Measurements from ENCODE around the gene ASGR2. TPM values are rescaled to one million over a fixed set of nuclear protein-coding genes. Genes with fewer than 3 reads are reported as not detected.
"Not testable (repeated sequence)": the region's sequence is repeated elsewhere in the genome, so short reads cannot be mapped to it uniquely, and the experiment has no call there.

ASGR2 gene, protein sequence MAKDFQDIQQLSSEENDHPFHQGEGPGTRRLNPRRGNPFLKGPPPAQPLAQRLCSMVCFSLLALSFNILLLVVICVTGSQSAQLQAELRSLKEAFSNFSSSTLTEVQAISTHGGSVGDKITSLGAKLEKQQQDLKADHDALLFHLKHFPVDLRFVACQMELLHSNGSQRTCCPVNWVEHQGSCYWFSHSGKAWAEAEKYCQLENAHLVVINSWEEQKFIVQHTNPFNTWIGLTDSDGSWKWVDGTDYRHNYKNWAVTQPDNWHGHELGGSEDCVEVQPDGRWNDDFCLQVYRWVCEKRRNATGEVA
- not detected for polyA plus RNA-seq (2013, experiment 1 of 2)
- polyA plus RNA-seq (2013, experiment 2 of 2): not detected

DNA sequence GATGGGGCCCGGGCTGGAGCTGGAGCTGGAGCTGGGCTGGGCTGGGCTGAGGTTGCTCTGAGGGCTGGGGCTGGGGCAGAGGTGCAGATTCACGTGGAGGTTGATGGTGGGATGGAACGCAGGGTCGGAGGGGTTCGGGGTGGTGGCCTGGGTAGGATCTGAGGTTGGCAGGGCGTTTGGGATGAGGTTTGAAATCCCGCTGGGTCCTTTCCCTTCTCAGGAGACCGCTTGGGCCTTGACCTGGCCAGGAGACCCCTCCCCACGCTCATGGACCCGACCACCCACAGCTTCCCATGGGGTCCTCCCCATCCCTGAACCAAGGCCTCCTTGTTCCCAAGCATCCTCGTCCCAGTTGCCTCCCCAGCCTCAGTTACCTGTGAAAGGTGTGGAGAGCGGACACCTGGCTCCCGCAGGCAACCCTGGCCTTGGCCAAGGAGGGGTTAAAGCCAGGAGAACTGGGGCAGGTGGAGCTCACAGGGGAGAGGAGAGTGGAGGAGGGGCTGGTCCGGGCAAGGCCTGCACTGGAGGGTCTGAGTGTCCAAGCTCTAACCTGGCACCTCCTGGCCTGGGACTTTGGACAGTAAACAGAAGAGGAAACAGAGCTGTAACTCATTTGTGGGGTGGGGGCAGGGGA is at the start of gene ASGR2:
Gene ASGR2, minus strand, starts transcription at position 582 of the 634 bp plus-strand sequence. CDS start 582 bp downstream, outside the sequence.
- no peak within 1 kb of the TSS for H3K27ac ChIP-seq (ENCODE audit: low read depth, low read length, severe bottlenecking)
- WGBS, 2 experiments (ENCODE audit: insufficient coverage in 2 of 2): 87 to 90% methylated on average over 9 to 11 of the region's 14 CpGs
- peaks cover 5% of the 10 kb centered on the region for H3K4me1 ChIP-seq (ENCODE audit: control insufficient read depth, insufficient read depth, low read length, poor library complexity, severe bottlenecking)
- no peak within 1 kb of the TSS for H3K4me3 ChIP-seq (ENCODE audit: extremely low read depth, insufficient read depth, low read length, poor library complexity, severe bottlenecking)
- no peaks in the 10 kb centered on the region for H3K36me3 ChIP-seq (ENCODE audit: control insufficient read depth, insufficient read depth, low read length)
- no peaks in the 10 kb centered on the region for H3K9me3 ChIP-seq (ENCODE audit: control insufficient read depth, low read length)

DNA sequence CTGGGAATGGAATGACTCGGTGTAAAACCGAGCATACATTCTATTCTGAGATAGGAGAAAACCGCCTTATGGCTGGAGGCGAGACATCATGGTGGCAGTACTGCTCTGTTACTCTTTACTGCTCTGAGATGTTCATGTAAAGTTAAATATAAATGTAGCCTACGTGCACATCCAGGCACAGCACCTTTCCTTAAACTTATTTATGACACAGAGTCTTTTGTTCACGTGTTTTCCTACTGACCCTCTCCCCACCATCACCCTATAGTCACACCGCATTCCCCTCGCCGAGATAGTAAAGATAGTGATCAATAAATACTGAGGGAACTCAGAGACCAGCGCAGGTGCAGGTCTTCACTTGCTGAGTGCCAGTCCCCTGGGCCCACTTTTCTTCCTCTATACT is 44.9 kb upstream of the ASGR2 start:
- not testable (repeated sequence) for H3K27ac ChIP-seq (ENCODE audit: low read depth, low read length, severe bottlenecking); H3K4me1 ChIP-seq (ENCODE audit: control insufficient read depth, insufficient read depth, low read length, poor library complexity, severe bottlenecking); H3K36me3 ChIP-seq (ENCODE audit: control insufficient read depth, insufficient read depth, low read length); H3K9me3 ChIP-seq (ENCODE audit: control insufficient read depth, low read length); H3K4me3 ChIP-seq (ENCODE audit: extremely low read depth, insufficient read depth, low read length, poor library complexity, severe bottlenecking)
- 79 to 83% methylated on average over 3 to 6 of the region's 10 CpGs for WGBS, 2 experiments (ENCODE audit: insufficient coverage in 2 of 2)

DNA sequence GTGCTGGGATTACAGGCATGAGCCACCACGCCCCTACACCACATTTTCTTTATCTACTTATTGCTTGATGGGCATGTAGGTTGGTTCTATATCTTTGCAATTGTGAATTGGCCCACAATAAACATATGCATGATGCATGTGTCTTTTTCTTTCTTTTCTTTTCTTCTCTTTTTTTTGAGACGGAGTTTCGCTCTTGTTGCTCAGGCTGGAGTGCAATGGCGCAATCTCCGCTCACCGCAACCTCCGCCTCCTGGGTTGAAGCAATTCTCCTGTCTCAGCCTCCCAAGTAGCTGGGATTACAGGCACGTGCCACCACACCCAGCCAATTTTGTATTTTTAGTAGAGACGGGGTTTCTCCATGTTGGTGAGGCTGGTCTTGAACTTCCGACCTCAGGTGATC is 43.8 kb upstream of the ASGR2 start:
- H3K4me3 ChIP-seq (ENCODE audit: extremely low read depth, insufficient read depth, low read length, poor library complexity, severe bottlenecking); H3K4me1 ChIP-seq (ENCODE audit: control insufficient read depth, insufficient read depth, low read length, poor library complexity, severe bottlenecking); H3K36me3 ChIP-seq (ENCODE audit: control insufficient read depth, insufficient read depth, low read length); H3K27ac ChIP-seq (ENCODE audit: low read depth, low read length, severe bottlenecking); H3K9me3 ChIP-seq (ENCODE audit: control insufficient read depth, low read length): not testable (repeated sequence)
- WGBS, 2 experiments (ENCODE audit: insufficient coverage in 2 of 2): 90 to 100% methylated on average over 6 to 9 of the region's 10 CpGs

DNA sequence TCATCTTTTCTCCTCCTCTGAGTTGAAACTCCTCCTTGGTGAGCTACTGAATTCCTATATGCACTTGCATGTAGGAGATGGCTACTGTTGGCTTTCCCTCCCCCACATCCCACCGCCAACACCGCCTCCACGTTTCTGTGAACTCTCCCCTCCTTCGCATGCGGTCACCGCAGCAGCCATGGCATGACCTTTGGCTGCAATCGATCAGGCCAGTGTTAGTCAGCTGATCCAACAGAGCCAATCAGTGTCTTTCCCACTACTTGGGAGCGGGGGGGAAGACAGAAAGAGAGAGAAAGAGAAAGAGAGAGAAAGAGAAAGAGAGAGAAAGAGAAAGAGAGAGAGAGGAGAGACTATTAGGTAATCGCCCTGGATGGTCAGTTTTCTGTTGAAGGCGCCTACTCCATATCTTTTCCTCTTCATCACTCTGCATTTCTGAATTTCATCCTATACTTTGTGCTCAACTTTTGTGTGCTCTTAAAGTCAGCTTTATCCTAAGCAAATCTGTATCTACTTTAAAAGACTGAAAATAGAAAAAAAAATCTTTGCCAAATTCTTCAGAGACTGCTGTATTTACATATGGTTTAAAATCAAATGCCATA is 41.8 kb upstream of the ASGR2 start:
- Histone ChIP-seq H3K27ac (ENCODE audit: low read depth, low read length, severe bottlenecking) (no peak overlapping the region), H3K4me1 (ENCODE audit: control insufficient read depth, insufficient read depth, low read length, poor library complexity, severe bottlenecking) (no peaks in the 10 kb centered on the region), H3K4me3 (ENCODE audit: extremely low read depth, insufficient read depth, low read length, poor library complexity, severe bottlenecking) (no peak overlapping the region), H3K9me3 (ENCODE audit: control insufficient read depth, low read length) (no peaks in the 10 kb centered on the region), H3K36me3 (ENCODE audit: control insufficient read depth, insufficient read depth, low read length) (no peaks in the 10 kb centered on the region)
- 74 to 92% methylated on average over 2 to 6 of the region's 10 CpGs for WGBS, 2 experiments (ENCODE audit: insufficient coverage in 2 of 2)

DNA sequence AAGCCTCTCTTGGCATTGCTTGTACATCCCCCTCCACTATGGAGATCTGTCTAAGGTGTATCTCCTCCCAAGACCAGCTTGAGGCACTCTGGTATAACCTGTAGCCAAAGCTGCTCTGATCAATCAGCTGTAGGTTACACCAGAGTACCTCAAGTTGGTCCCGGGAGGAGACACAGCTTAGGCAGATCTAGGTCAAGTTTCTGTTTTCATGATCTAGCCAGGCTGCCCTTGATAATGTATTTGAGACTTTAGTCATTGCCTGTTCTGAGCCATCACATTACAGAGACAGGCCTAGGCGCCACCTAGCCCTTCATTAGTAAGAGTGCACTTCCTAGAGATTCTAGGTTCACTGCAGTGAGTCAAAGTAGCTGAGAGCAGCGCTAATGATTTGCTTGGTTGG is 33.1 kb upstream of the ASGR2 start:
- Histone ChIP-seq H3K4me3 (ENCODE audit: extremely low read depth, insufficient read depth, low read length, poor library complexity, severe bottlenecking) (no peak overlapping the region), H3K9me3 (ENCODE audit: control insufficient read depth, low read length) (no peaks in the 10 kb centered on the region), H3K4me1 (ENCODE audit: control insufficient read depth, insufficient read depth, low read length, poor library complexity, severe bottlenecking) (peaks cover 3% of the 10 kb centered on the region), H3K27ac (ENCODE audit: low read depth, low read length, severe bottlenecking) (no peak overlapping the region), H3K36me3 (ENCODE audit: control insufficient read depth, insufficient read depth, low read length) (no peaks in the 10 kb centered on the region)
- 89 to 92% methylated on average over 1 to 2 of the region's 3 CpGs for WGBS, 2 experiments (ENCODE audit: insufficient coverage in 2 of 2)

DNA sequence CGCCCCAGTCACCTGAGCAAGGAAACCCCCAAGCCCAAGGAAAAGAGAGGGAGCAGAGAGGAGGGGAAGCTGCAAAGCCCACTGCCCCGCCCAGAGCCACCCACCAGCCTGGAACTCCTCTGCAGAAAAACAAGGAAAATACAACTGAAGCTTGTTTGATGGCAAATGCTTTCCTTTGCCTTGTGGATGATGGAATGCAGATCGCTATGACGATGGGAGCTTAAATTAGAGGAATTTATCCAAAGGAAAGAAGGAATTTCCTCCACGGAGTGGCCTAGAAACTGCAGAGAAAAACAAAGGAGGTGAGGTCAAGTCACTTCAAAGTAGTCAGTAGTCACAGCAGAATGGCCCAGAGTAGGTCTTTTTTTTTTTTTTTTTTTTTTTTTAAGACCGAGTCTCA is 31.5 kb upstream of the ASGR2 start:
- peaks cover 3% of the 10 kb centered on the region for H3K4me1 ChIP-seq (ENCODE audit: control insufficient read depth, insufficient read depth, low read length, poor library complexity, severe bottlenecking)
- H3K9me3 ChIP-seq (ENCODE audit: control insufficient read depth, low read length): no peaks in the 10 kb centered on the region
- peak overlapping the region; percentile 50 for H3K27ac ChIP-seq (ENCODE audit: low read depth, low read length, severe bottlenecking)
- no peak overlapping the region for H3K4me3 ChIP-seq (ENCODE audit: extremely low read depth, insufficient read depth, low read length, poor library complexity, severe bottlenecking)
- WGBS, 2 experiments (ENCODE audit: insufficient coverage in 2 of 2): 17 to 53% methylated on average over 3 to 4 of the region's 6 CpGs
- no peaks in the 10 kb centered on the region for H3K36me3 ChIP-seq (ENCODE audit: control insufficient read depth, insufficient read depth, low read length)

DNA sequence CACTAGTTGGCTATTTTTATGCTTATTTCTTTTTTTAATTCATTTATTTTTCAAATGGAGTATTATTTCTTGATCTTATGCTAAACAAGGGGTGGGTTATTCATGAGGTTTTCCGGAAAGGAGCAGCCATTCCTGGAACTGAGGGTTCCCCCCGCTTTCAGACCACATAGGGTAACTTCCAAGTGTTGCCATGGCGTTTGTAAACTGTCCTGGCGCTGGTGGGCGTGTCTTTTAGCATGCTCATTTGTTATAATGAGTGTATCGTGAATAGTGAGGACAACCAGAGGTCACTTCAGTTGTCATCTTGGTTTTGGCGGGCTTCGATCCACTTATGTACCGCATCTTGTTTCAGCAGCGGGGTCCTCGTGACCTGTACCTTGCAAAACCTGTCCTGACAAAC is 29.6 kb upstream of the ASGR2 start:
- H3K4me3 ChIP-seq (ENCODE audit: extremely low read depth, insufficient read depth, low read length, poor library complexity, severe bottlenecking): no peak overlapping the region
- H3K36me3 ChIP-seq (ENCODE audit: control insufficient read depth, insufficient read depth, low read length): no peaks in the 10 kb centered on the region
- H3K9me3 ChIP-seq (ENCODE audit: control insufficient read depth, low read length): no peaks in the 10 kb centered on the region
- H3K27ac ChIP-seq (ENCODE audit: low read depth, low read length, severe bottlenecking): no peak overlapping the region
- H3K4me1 ChIP-seq (ENCODE audit: control insufficient read depth, insufficient read depth, low read length, poor library complexity, severe bottlenecking): peaks cover 3% of the 10 kb centered on the region
- WGBS, 2 experiments (ENCODE audit: insufficient coverage in 2 of 2): 80 to 92% methylated on average over 6 to 11 of the region's 11 CpGs

DNA sequence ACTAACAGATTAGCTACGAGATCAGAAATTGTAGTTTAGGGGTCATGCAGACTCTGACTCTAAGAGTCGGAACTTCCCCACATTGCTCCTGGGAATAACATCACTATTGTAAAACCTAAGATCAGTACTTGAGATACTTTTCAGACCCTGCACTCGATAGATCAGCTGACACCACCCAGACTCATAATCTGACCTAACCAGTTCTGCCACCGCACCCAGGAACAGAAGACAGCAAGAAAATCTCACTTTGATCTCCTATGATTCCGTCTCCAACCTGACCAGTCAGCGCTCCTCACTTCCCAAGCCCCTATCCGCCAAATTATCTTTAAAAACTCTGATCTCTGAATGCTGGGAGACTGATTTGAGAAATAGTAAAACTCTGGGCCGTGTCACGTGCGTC is 27.2 kb upstream of the ASGR2 start:
- H3K27ac ChIP-seq (ENCODE audit: low read depth, low read length, severe bottlenecking): no peak overlapping the region
- no peaks in the 10 kb centered on the region for H3K9me3 ChIP-seq (ENCODE audit: control insufficient read depth, low read length)
- no peaks in the 10 kb centered on the region for H3K36me3 ChIP-seq (ENCODE audit: control insufficient read depth, insufficient read depth, low read length)
- peaks cover 3% of the 10 kb centered on the region for H3K4me1 ChIP-seq (ENCODE audit: control insufficient read depth, insufficient read depth, low read length, poor library complexity, severe bottlenecking)
- no peak overlapping the region for H3K4me3 ChIP-seq (ENCODE audit: extremely low read depth, insufficient read depth, low read length, poor library complexity, severe bottlenecking)
- WGBS, 2 experiments (ENCODE audit: insufficient coverage in 2 of 2): 87 to 91% methylated on average over 6 to 7 of the region's 10 CpGs

DNA sequence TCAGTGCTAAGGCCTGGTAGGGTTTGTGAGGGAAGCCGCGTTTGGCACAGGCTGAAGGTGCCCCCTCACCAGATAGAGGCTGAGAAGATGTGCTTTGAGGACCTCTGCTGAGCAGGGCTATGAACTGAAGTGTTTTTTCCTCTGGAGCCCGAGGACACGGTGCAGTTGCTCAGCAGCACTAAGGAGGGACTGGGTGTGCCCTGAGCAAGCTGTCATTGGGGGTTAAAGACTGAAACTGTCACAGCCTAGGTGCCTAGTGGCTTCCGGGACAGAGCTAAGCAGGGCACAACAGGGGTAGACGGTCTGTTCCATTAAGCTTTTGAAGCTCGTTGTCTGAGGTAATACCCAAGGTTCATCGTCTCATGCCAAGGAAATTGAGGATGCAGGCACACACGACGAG is 24.8 kb upstream of the ASGR2 start:
- WGBS, 2 experiments (ENCODE audit: insufficient coverage in 2 of 2): 72 to 76% methylated on average over 10 of the region's 10 CpGs
- H3K27ac ChIP-seq (ENCODE audit: low read depth, low read length, severe bottlenecking): no peak overlapping the region
- H3K9me3 ChIP-seq (ENCODE audit: control insufficient read depth, low read length): no peaks in the 10 kb centered on the region
- no peak overlapping the region for H3K4me3 ChIP-seq (ENCODE audit: extremely low read depth, insufficient read depth, low read length, poor library complexity, severe bottlenecking)
- peaks cover 7% of the 10 kb centered on the region for H3K4me1 ChIP-seq (ENCODE audit: control insufficient read depth, insufficient read depth, low read length, poor library complexity, severe bottlenecking)
- H3K36me3 ChIP-seq (ENCODE audit: control insufficient read depth, insufficient read depth, low read length): no peaks in the 10 kb centered on the region

DNA sequence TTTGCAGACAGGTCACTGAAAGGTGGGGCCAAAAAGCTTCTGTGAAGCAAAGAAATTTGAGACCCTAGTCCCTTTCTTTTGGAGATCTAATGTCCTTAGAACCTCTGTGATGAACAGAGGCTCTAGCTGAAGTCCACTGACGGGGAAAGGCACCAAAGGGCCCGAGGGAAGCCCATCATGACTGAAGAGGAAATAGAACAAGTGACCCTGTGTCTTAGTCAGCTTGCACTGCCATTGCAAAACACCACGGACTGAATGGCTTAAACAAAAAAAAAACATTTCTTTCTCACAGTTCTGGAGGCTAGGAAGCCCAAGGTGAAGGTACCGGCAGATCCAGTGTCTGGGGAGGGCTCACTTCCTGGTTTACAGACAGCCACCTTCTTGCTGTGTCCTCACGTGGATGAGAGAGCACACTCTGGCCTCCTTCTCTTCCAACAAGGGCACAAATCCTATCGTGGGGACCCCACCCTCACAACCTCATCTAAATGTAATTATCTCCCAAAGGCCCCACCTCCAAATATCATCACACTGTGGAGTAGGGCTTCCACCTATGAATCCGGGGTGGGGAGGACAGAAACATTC is 24.3 kb upstream of the ASGR2 start:
- 79 to 88% methylated on average over 4 to 6 of the region's 7 CpGs for WGBS, 2 experiments (ENCODE audit: insufficient coverage in 2 of 2)
- Histone ChIP-seq H3K9me3 (ENCODE audit: control insufficient read depth, low read length) (no peaks in the 10 kb centered on the region), H3K27ac (ENCODE audit: low read depth, low read length, severe bottlenecking) (no peak overlapping the region), H3K4me3 (ENCODE audit: extremely low read depth, insufficient read depth, low read length, poor library complexity, severe bottlenecking) (no peak overlapping the region), H3K4me1 (ENCODE audit: control insufficient read depth, insufficient read depth, low read length, poor library complexity, severe bottlenecking) (peaks cover 7% of the 10 kb centered on the region), H3K36me3 (ENCODE audit: control insufficient read depth, insufficient read depth, low read length) (no peaks in the 10 kb centered on the region)

All from mesodermal cell (in vitro differentiated cells).